ENCODE measurements around the gene ABAT.

DNA sequence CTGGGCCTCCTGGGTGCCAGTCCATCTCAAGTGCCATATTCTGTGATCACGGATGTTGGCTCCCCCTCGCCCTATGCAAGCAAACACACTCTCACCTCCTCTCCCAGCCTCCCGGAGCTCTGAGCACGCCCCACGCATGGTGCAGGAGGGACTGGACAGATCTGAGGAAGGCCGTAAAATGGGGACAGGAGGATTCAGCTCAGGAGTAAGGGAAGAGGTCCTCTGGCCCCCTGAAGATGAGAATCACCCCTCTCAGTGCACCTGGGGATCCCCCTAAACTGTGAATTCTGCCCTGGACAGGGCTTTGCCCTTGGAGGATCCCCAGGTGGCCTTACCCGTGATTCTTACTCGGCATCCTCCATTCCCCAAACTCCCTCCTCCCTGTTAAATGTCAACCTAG lies 107.4 kb downstream of the ABAT start:
- TF ChIP-seq POLR2AphosphoS5 (IDR thresholded peaks at IDR 0.05) (no peak), POLR2A (IDR thresholded peaks at IDR 0.05; ENCODE audit: low read depth) (no peak)

Data from esophagus muscularis mucosa (tissue), 2 donors.